Activated T-cell treated with anti-CD3 and anti-CD28 coated beads, Interleukin-2, amount 50 U/mL, for 4 hours (primary cell): ENCODE measurements around the gene TARS2. TPM values are rescaled to one million over a fixed set of nuclear protein-coding genes. Genes with fewer than 3 reads are reported as not detected.

Experiments
- ATAC-seq, 2 donors: fragments of 200-7000 bp; cut with Tn5 transposase; one replicate each; pipeline ENCODE4 v1.10.0; 2021
- DNase-seq: peaks from one replicate; pipeline ENCODE4 v3.0.0-alpha.2; 2020
- H3K27me3 Mint-ChIP-seq: one replicate; pipeline ENCODE4 v1.8.0; 2021; ENCODE audit warnings: low read depth, mixed read lengths
- H3K36me3 Mint-ChIP-seq: one replicate; pipeline ENCODE4 v1.8.0; 2022; ENCODE audit warnings: mixed read lengths; ENCODE audit not compliant: insufficient read depth
- H3K4me1 Mint-ChIP-seq: one replicate; pipeline ENCODE4 v1.8.0; 2021; ENCODE audit warnings: low read depth, mixed read lengths
- H3K4me3 Mint-ChIP-seq: one replicate; pipeline ENCODE4 v1.8.0; 2021; ENCODE audit warnings: mild to moderate bottlenecking, moderate library complexity, mixed read lengths
- H3K9me3 Mint-ChIP-seq: one replicate; pipeline ENCODE4 v1.8.0; 2021; ENCODE audit warnings: mixed read lengths
- total RNA-seq, 3 donors: library from RNA; stranded (reverse); gene quantifications; one replicate each; pipeline ENCODE4 v1.2.1, GENCODE V29; 2021

The TARS2 gene
- total RNA-seq, 3 donors from 2014 or later = 38.6 to 43.1 (median 38.7) TPM

- DNase-seq (no peak), ATAC-seq (peak in 1 of 2 donors; percentile 0)
- Mint-ChIP-seq H3K9me3 (no peaks in the 10 kb centered on the region), H3K4me1 (peaks cover 13% of the 10 kb centered on the region), H3K4me3 (peak overlapping the region; percentile 89), H3K27me3 (no peaks in the 10 kb centered on the region), H3K36me3 (no peaks in the 10 kb centered on the region)
These were observed 27.7 kb downstream of the TARS2 start for GRCh38 chr1:150514913-150515327.

- Mint-ChIP-seq H3K4me3 (peak within 1 kb of the TSS; percentile 89), H3K27me3 (no peaks in the 10 kb centered on the region), H3K9me3 (no peaks in the 10 kb centered on the region), H3K36me3 (no peaks in the 10 kb centered on the region), H3K4me1 (peaks cover 13% of the 10 kb centered on the region)
- peak; percentile 100 for ATAC-seq
- peak; percentile 82 for DNase-seq
These were observed 28.3 kb downstream of the TARS2 start, which contains the start of gene FALEC for GRCh38 chr1:150515328-150516049. Gene FALEC, plus strand, starts transcription at chr1:150515752.

GRCh38 chr1:150516050-150516591 lies 28.9 kb downstream of the TARS2 start:
- DNase-seq (no peak), ATAC-seq (peak; percentile 5)
- peaks cover 13% of the 10 kb centered on the region for H3K4me1 Mint-ChIP-seq
- H3K4me3 Mint-ChIP-seq = peak overlapping the region; percentile 89
- no peaks in the 10 kb centered on the region for H3K36me3 Mint-ChIP-seq
- no peaks in the 10 kb centered on the region for H3K9me3 Mint-ChIP-seq
- no peaks in the 10 kb centered on the region for H3K27me3 Mint-ChIP-seq

- ATAC-seq = no peak
- Mint-ChIP-seq H3K36me3 (no peaks in the 10 kb centered on the region), H3K27me3 (no peaks in the 10 kb centered on the region), H3K9me3 (no peaks in the 10 kb centered on the region), H3K4me1 (peaks cover 13% of the 10 kb centered on the region), H3K4me3 (peak overlapping the region; percentile 89)
- DNase-seq = no peak
These were observed 29.4 kb downstream of the TARS2 start for GRCh38 chr1:150516616-150517015.

GRCh38 chr1:150521196-150521968 lies 34.2 kb downstream of the TARS2 start:
- no peaks in the 10 kb centered on the region for H3K9me3 Mint-ChIP-seq
- no peak overlapping the region for H3K4me3 Mint-ChIP-seq
- ATAC-seq (no peak), DNase-seq (no peak)
- H3K4me1 Mint-ChIP-seq = peaks cover 6% of the 10 kb centered on the region
- H3K36me3 Mint-ChIP-seq = no peaks in the 10 kb centered on the region
- no peaks in the 10 kb centered on the region for H3K27me3 Mint-ChIP-seq

- DNase-seq = no peak
- no peak for ATAC-seq
These were observed 38.1 kb downstream of the TARS2 start for GRCh38 chr1:150525348-150525747.

GRCh38 chr1:150528196-150528595 lies 41.0 kb downstream of the TARS2 start:
- Mint-ChIP-seq H3K36me3 (no peaks in the 10 kb centered on the region), H3K27me3 (no peaks in the 10 kb centered on the region), H3K4me3 (no peak overlapping the region), H3K9me3 (no peaks in the 10 kb centered on the region), H3K4me1 (peaks cover 2% of the 10 kb centered on the region)
- ATAC-seq (no peak), DNase-seq (no peak)

More at GRCh38 chr1:150525348-150525747, 38.1 kb downstream of the TARS2 start:
- no peak overlapping the region for H3K4me3 Mint-ChIP-seq
- no peaks in the 10 kb centered on the region for H3K27me3 Mint-ChIP-seq
- no peaks in the 10 kb centered on the region for H3K36me3 Mint-ChIP-seq
- H3K9me3 Mint-ChIP-seq = no peaks in the 10 kb centered on the region
- H3K4me1 Mint-ChIP-seq = no peaks in the 10 kb centered on the region

GRCh38 chr1:150529017-150529416 lies 41.8 kb downstream of the TARS2 start:
- H3K9me3 Mint-ChIP-seq = no peaks in the 10 kb centered on the region
- no peaks in the 10 kb centered on the region for H3K36me3 Mint-ChIP-seq
- no peak overlapping the region for H3K4me3 Mint-ChIP-seq
- no peaks in the 10 kb centered on the region for H3K27me3 Mint-ChIP-seq
- peaks cover 2% of the 10 kb centered on the region for H3K4me1 Mint-ChIP-seq
- DNase-seq = no peak
- ATAC-seq = no peak

- ATAC-seq (no peak), DNase-seq (no peak)
- no peak overlapping the region for H3K4me3 Mint-ChIP-seq
- H3K9me3 Mint-ChIP-seq = no peaks in the 10 kb centered on the region
- H3K36me3 Mint-ChIP-seq = no peaks in the 10 kb centered on the region
- no peaks in the 10 kb centered on the region for H3K27me3 Mint-ChIP-seq
- H3K4me1 Mint-ChIP-seq = peaks cover 2% of the 10 kb centered on the region
These were observed 43.4 kb downstream of the TARS2 start for GRCh38 chr1:150530491-150531159.

- H3K9me3 Mint-ChIP-seq = no peaks in the 10 kb centered on the region
- no peak for ATAC-seq
- H3K4me3 Mint-ChIP-seq = no peak overlapping the region
- DNase-seq = no peak
- peaks cover 2% of the 10 kb centered on the region for H3K4me1 Mint-ChIP-seq
- H3K36me3 Mint-ChIP-seq = no peaks in the 10 kb centered on the region
- peaks cover 3% of the 10 kb centered on the region for H3K27me3 Mint-ChIP-seq
These were observed 45.6 kb downstream of the TARS2 start for GRCh38 chr1:150532860-150533259.

GRCh38 chr1:150534002-150534401 lies 46.8 kb downstream of the TARS2 start:
- ATAC-seq (no peak), DNase-seq (no peak)
- no peak overlapping the region for H3K4me3 Mint-ChIP-seq
- peaks cover 3% of the 10 kb centered on the region for H3K27me3 Mint-ChIP-seq
- no peaks in the 10 kb centered on the region for H3K9me3 Mint-ChIP-seq
- peaks cover 2% of the 10 kb centered on the region for H3K4me1 Mint-ChIP-seq
- H3K36me3 Mint-ChIP-seq = no peaks in the 10 kb centered on the region

GRCh38 chr1:150535511-150536287 lies 48.5 kb downstream of the TARS2 start:
- peaks cover 2% of the 10 kb centered on the region for H3K4me1 Mint-ChIP-seq
- peaks cover 5% of the 10 kb centered on the region for H3K27me3 Mint-ChIP-seq
- H3K36me3 Mint-ChIP-seq = no peaks in the 10 kb centered on the region
- no peak overlapping the region for H3K4me3 Mint-ChIP-seq
- DNase-seq (no peak), ATAC-seq (no peak)
- no peaks in the 10 kb centered on the region for H3K9me3 Mint-ChIP-seq

GRCh38 chr1:150536836-150537731 lies 49.9 kb downstream of the TARS2 start:
- ATAC-seq = no peak
- Mint-ChIP-seq H3K4me3 (no peak overlapping the region), H3K36me3 (no peaks in the 10 kb centered on the region), H3K27me3 (peaks cover 5% of the 10 kb centered on the region), H3K4me1 (peaks cover 2% of the 10 kb centered on the region), H3K9me3 (no peaks in the 10 kb centered on the region)
- DNase-seq = no peak
